Upper lobe of left lung (tissue), 6 donors: Measurements from ENCODE around the gene RASAL1. TPM values are rescaled to one million over a fixed set of nuclear protein-coding genes. Genes with fewer than 3 reads are reported as not detected.

Experiments
- ATAC-seq, 2 donors: fragments of 200-7000 bp; cut with Tn5 transposase; one replicate each; pipeline ENCODE4 v1.9.1; 2022; ENCODE audit warnings: mild to moderate bottlenecking in 2 of 2, moderate library complexity in 2 of 2; ENCODE audit not compliant: low FRiP score in 2 of 2
- DNase-seq, 2 donors: peaks; one replicate each; pipeline ENCODE4 v3.0.0-alpha.2; 2019 to 2020
- H3K27ac ChIP-seq, 4 donors: fragments of 200-600 bp; sonication (generic); one replicate each; pipeline ENCODE4 v1.5.1; 2016 to 2019
- H3K27me3 ChIP-seq, 4 donors: fragments of 200-600 bp; sonication (generic); one replicate each; pipeline ENCODE4 v1.5.1; 2017 to 2019
- H3K36me3 ChIP-seq, 4 donors: fragments of 200-600 bp; sonication (generic); one replicate each; pipeline ENCODE4 v1.5.1; 2016 to 2019
- H3K4me1 ChIP-seq, 4 donors: fragments of 200-600 bp; sonication (generic); one replicate each; pipeline ENCODE4 v1.5.1; 2018 to 2019
- H3K4me3 ChIP-seq, 4 donors: fragments of 200-600 bp; sonication (generic); one replicate each; pipeline ENCODE4 v1.5.1; 2017 to 2019; ENCODE audit warnings: mild to moderate bottlenecking in 2 of 4, moderate library complexity in 1 of 4
- H3K9me3 ChIP-seq, 4 donors: fragments of 200-600 bp; sonication (generic); one replicate each; pipeline ENCODE4 v1.5.1; 2018 to 2019
- CTCF ChIP-seq, 6 experiments: fragments of 450-650 bp in 4 of 6; fragments of 200-600 bp in 2 of 6; sonication (generic) in 2 of 6; IDR thresholded peaks; one replicate each; pipeline ENCODE4 v1.5.1; 2016 to 2019; ENCODE audit warnings: antibody characterized with exemption in 6 of 6
- EP300 ChIP-seq, 4 donors: sonication (generic); formaldehyde crosslinking; IDR thresholded peaks; one replicate each; pipeline ENCODE4 v1.5.1; 2017; ENCODE audit warnings: antibody characterized with exemption in 4 of 4, control low read depth in 2 of 4
- POLR2A ChIP-seq, 4 donors: fragments of 450-650 bp; IDR thresholded peaks; one replicate each; pipeline ENCODE4 v1.5.1; 2016 to 2017; ENCODE audit warnings: antibody characterized with exemption in 4 of 4, mild to moderate bottlenecking in 2 of 4
- POLR2AphosphoS5 ChIP-seq, 2 donors: sonication (generic); formaldehyde crosslinking; IDR thresholded peaks; one replicate each; pipeline ENCODE4 v1.5.1; 2017; ENCODE audit warnings: antibody characterized with exemption in 2 of 2
- WGBS, 2 donors: methylation state at CpG; one replicate each; pipeline ENCODE4 v1.1.5; 2017 to 2018; 5-methylcytosine and 5-hydroxymethylcytosine counted together
- total RNA-seq, 6 donors: library from RNA; depleted of rRNA in 4 of 6; stranded (reverse); fragments of >200 nt in 4 of 6; gene quantifications; one replicate each; pipeline versions ENCODE4 v1.1.0 to v1.2.1, GENCODE V29; 2016 to 2021
- donor health status: DM: no; HTN: no; CAD: no; lungs with moderate emphysema.
- donor health status: DM: no; HTN: yes; CAD: no; lungs with severe emphysema.

Gene RASAL1
- total RNA-seq, 6 donors from 2014 or later, result 0.27 to 4.2 (median 0.60) TPM; not detected in 3

- no peaks in the 10 kb centered on the region for H3K27me3 ChIP-seq
- no peak for DNase-seq
- no peak for ATAC-seq
- H3K4me3 ChIP-seq, result no peak overlapping the region
- H3K27ac ChIP-seq, result no peak overlapping the region
- TF ChIP-seq CTCF (IDR thresholded peaks at IDR 0.05), result no peak
- TF ChIP-seq EP300 (IDR thresholded peaks at IDR 0.05), result no peak
- no peak for TF ChIP-seq POLR2A (IDR thresholded peaks at IDR 0.05)
- TF ChIP-seq POLR2AphosphoS5 (IDR thresholded peaks at IDR 0.05), result no peak
- 78% methylated on average over 10 of the region's 12 CpGs; no CpG with 5 or more reads in 1 of the 2 donors for WGBS, 2 donors
- H3K4me1 ChIP-seq, result peaks cover 4 to 16% (median 9%) of the 10 kb centered on the region in 4 donors
- H3K36me3 ChIP-seq, result no peaks in the 10 kb centered on the region
- no peaks in the 10 kb centered on the region for H3K9me3 ChIP-seq
These were observed 35.8 kb downstream of the RASAL1 start for GRCh38 chr12:113099764-113100163.

DNA sequence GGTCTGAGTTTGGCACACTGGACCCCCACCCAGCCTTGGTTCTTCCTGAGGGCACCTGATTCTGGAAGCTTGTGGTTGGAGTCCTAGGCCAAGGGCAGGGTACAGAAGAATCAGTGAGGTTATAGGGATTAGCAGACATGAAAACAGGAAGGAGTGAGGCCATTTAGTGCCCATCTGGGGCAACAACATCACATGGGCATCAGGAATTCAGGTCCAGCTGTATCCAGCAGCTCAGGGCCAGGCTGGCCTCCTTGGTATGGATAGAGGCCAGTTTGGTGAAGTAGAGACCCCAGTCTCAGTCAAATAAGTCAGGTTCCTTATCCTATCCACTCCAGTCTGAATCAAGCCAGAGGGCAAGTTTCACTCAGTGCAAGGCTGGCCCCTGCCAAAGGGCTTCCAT is 36.2 kb downstream of the RASAL1 start:
- H3K27ac ChIP-seq, result no peak overlapping the region
- DNase-seq (no peak), ATAC-seq (no peak)
- no peaks in the 10 kb centered on the region for H3K27me3 ChIP-seq
- H3K4me3 ChIP-seq, result no peak overlapping the region
- no peaks in the 10 kb centered on the region for H3K9me3 ChIP-seq
- H3K36me3 ChIP-seq, result no peaks in the 10 kb centered on the region
- TF ChIP-seq POLR2AphosphoS5 (IDR thresholded peaks at IDR 0.05), result no peak
- TF ChIP-seq POLR2A (IDR thresholded peaks at IDR 0.05), result no peak
- peaks cover 4 to 16% (median 9%) of the 10 kb centered on the region in 4 donors for H3K4me1 ChIP-seq

DNA sequence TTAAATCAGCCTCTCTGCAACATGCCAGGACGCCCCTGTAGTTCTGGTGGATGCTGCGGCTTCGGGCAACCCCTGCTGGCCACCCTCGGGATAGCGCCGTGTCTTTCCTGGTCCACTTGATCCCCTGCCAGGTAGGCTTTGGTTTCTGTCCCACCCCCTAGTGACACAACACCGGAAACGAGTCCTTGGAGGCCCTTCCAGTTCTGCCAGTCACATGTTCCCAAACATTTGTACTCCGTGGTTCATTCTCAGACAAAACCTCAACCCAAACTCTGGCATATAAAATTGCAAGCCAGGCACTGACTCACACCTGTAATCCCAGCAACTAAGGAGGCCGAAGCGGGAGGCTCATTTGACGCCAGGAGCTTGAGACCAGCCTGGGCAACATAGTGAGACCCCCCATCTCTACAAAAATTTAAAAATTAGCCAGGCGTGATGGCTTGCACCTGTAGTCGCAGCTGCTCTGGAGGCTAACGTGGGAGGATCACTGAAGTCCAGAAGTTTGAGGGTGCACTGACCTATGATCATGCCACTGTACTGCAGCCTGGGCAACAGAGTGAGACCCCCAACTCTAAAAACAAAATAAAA is 37.0 kb downstream of the RASAL1 start:
- no peaks in the 10 kb centered on the region for H3K27me3 ChIP-seq
- no peak overlapping the region for H3K4me3 ChIP-seq
- 27 to 32% methylated on average over 14 to 15 of the region's 15 CpGs for WGBS, 2 donors
- DNase-seq (peak; percentile 86 to 90), ATAC-seq (peak; percentile 84 to 91)
- H3K9me3 ChIP-seq, result no peaks in the 10 kb centered on the region
- H3K4me1 ChIP-seq, result peaks cover 5 to 11% (median 7%) of the 10 kb centered on the region in 4 donors
- H3K27ac ChIP-seq, result no peak overlapping the region
- TF ChIP-seq POLR2AphosphoS5 (IDR thresholded peaks at IDR 0.05), result peak in 1 of 2 donors; percentile 8
- TF ChIP-seq CTCF (IDR thresholded peaks at IDR 0.05), result peak; percentile 74 to 90 (median 84)
- no peak for TF ChIP-seq POLR2A (IDR thresholded peaks at IDR 0.05)
- TF ChIP-seq EP300 (IDR thresholded peaks at IDR 0.05), result no peak
- H3K36me3 ChIP-seq, result no peaks in the 10 kb centered on the region

DNA sequence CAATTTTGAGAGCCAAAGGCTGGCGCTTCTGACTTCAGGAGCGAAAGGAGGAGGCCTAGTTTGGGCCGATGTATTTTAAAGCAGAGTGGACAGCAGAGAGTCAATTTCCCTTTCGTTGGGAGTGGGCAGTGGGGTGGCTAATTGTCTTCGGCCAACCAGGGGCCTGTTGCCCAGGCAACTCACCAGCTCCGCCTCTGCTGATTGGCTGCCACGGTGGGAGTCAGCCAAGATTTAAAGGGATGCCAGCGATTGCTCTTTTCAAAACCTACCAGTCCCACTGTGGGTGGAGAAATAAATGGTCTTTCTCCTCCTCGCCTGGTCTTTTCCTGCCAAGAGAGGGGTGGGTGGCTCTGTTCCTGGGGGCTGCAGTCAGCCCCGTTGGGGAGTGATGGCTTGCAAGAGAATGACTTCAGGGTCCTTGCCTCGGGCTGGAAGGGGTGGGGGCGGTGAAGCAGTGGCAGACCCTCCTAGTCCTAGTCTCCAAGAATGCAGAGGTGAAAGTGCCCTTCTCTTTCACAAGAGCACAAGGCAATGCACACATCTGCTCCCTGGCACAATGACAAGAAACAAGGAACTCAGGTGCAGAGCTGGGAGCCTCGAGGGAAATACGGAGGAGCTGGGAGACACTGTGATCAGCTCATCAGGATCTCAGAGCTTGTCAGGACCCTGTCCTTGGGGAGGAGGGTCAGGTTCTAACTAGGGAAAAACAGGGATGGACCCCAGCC is 37.7 kb downstream of the RASAL1 start:
- no peaks in the 10 kb centered on the region for H3K9me3 ChIP-seq
- H3K4me1 ChIP-seq, result peaks cover 6 to 17% (median 12%) of the 10 kb centered on the region in 4 donors
- TF ChIP-seq EP300 (IDR thresholded peaks at IDR 0.05) (no peak), CTCF (IDR thresholded peaks at IDR 0.05) (no peak), POLR2A (IDR thresholded peaks at IDR 0.05) (no peak), POLR2AphosphoS5 (IDR thresholded peaks at IDR 0.05) (no peak)
- no peaks in the 10 kb centered on the region for H3K36me3 ChIP-seq
- ATAC-seq (peak in 1 of 2 donors; percentile 42), DNase-seq (no peak)
- no peak overlapping the region for H3K4me3 ChIP-seq
- H3K27me3 ChIP-seq, result peaks cover 0 to 5% (median 0%) of the 10 kb centered on the region in 4 donors
- 55 to 56% methylated on average over 12 to 14 of the region's 14 CpGs for WGBS, 2 donors
- no peak overlapping the region for H3K27ac ChIP-seq

DNA sequence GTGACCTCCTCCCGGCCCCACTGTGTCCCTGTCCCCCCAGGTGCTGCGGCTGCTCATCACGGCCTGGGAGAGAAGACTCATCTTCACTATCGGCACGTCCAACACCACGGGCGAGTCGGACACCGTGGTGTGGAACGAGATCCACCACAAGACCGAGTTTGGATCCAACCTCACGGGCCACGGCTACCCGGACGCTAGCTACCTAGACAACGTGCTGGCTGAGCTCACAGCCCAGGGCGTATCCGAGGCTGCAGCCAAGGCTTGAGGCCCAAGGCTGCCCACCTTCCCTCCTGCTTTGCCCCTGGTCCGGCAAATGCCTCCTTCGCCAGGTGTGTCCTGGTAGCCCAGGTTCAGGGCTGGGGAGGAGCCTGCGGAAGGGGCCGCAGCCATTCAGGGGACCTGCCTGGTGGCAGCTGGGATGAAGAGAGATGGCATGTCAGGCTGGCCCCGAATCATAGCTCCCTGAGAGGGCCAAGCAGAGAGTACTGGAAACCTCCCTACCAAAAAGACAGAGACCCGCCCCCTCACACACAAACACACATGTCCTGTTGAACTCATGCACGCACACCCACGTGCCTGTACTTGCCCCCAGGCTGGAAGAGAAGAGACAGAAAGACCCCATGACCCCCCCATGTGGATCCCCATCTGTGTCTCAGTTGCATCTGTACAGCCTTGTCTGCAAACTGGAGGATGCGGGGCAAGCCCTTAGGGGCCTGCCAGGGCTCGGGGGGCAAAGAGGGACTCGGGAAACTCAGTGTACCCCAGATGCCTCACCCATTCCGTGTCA is 38.7 kb downstream of the RASAL1 start:
- no peaks in the 10 kb centered on the region for H3K9me3 ChIP-seq
- DNase-seq (peak in 1 of 2 donors; percentile 73), ATAC-seq (no peak)
- no peak for TF ChIP-seq EP300 (IDR thresholded peaks at IDR 0.05)
- no peak for TF ChIP-seq POLR2A (IDR thresholded peaks at IDR 0.05)
- no peak for TF ChIP-seq POLR2AphosphoS5 (IDR thresholded peaks at IDR 0.05)
- no peak for TF ChIP-seq CTCF (IDR thresholded peaks at IDR 0.05)
- peaks cover 0 to 5% (median 0%) of the 10 kb centered on the region in 4 donors for H3K27me3 ChIP-seq
- 84% methylated on average over 11 to 30 of the region's 30 CpGs for WGBS, 2 donors
- H3K27ac ChIP-seq, result no peak overlapping the region
- peaks cover 6 to 21% (median 15%) of the 10 kb centered on the region in 4 donors for H3K4me1 ChIP-seq
- H3K4me3 ChIP-seq, result no peak overlapping the region
- no peaks in the 10 kb centered on the region for H3K36me3 ChIP-seq
